Colonic mucosa (tissue), 4 donors: ENCODE data around the gene CBARP. TPM values are rescaled to one million over a fixed set of nuclear protein-coding genes. Genes with fewer than 3 reads are reported as not detected.

Source experiments
- DNase-seq: peaks from one replicate; pipeline ENCODE4 v3.0.0-alpha.2; 2020
- H3K27ac ChIP-seq: fragments of 200-600 bp; one replicate; pipeline ENCODE4 v1.8.0; 2021
- H3K27me3 ChIP-seq: fragments of 200-600 bp; one replicate; pipeline ENCODE4 v1.8.0; 2021
- H3K36me3 ChIP-seq: fragments of 200-600 bp; one replicate; pipeline ENCODE4 v1.8.0; 2021
- H3K4me1 ChIP-seq: fragments of 200-600 bp; one replicate; pipeline ENCODE4 v1.8.0; 2021; ENCODE audit warnings: mild to moderate bottlenecking
- H3K4me3 ChIP-seq: fragments of 200-600 bp; one replicate; pipeline ENCODE4 v1.8.0; 2021
- H3K9ac ChIP-seq, 2 donors: one replicate each; pipeline ENCODE4 v1.7.0; 2013; ENCODE audit warnings: control low read depth in 2 of 2, low read depth in 2 of 2, low read length in 2 of 2
- H3K9me3 ChIP-seq: fragments of 200-600 bp; one replicate; pipeline ENCODE4 v1.8.0; 2021
- CTCF ChIP-seq: fragments of 200-600 bp; IDR thresholded peaks from one replicate; pipeline ENCODE4 v1.8.0; 2022; ENCODE audit warnings: antibody characterized with exemption, mild to moderate bottlenecking
- intact Hi-C: fragments of 100-400 bp; cut with DNase I; formaldehyde crosslinking; loops from one replicate; pipeline ENCODE4 v1.14.1; 2022
- total RNA-seq, 2 donors: library from RNA; stranded (reverse); fragmentation: NEBNext Ultra II Directional in 1 of 2; extraction: Animal tissue kit (Norgen Biotek cat#: 25700) in 1 of 2; gene quantifications; one replicate each; pipeline ENCODE4 v1.2.1, GENCODE V29; 2021
- donor health status: healthy.
- donor health status: DM: no; HTN: no; CAD: no.
- donor health status: DM: no; HTN: no; CAD: no.

Gene CBARP
- total RNA-seq, 2 donors from 2014 or later: 0.22 to 0.48 TPM

- Histone ChIP-seq H3K4me1 (peaks cover 32% of the 10 kb centered on the region), H3K27me3 (no peaks in the 10 kb centered on the region), H3K4me3 (no peak overlapping the region), H3K27ac (peak overlapping the region; percentile 91), H3K9me3 (no peaks in the 10 kb centered on the region), H3K9ac (peak overlapping the region in 1 of 2 donors; percentile 100), H3K36me3 (peaks cover 30% of the 10 kb centered on the region)
- no peak for TF ChIP-seq CTCF
- intact Hi-C loops: no loop called here
- DNase-seq: no peak
These were observed 19.8 kb upstream of the CBARP start for GRCh38 chr19:1257475-1258162.

DNA sequence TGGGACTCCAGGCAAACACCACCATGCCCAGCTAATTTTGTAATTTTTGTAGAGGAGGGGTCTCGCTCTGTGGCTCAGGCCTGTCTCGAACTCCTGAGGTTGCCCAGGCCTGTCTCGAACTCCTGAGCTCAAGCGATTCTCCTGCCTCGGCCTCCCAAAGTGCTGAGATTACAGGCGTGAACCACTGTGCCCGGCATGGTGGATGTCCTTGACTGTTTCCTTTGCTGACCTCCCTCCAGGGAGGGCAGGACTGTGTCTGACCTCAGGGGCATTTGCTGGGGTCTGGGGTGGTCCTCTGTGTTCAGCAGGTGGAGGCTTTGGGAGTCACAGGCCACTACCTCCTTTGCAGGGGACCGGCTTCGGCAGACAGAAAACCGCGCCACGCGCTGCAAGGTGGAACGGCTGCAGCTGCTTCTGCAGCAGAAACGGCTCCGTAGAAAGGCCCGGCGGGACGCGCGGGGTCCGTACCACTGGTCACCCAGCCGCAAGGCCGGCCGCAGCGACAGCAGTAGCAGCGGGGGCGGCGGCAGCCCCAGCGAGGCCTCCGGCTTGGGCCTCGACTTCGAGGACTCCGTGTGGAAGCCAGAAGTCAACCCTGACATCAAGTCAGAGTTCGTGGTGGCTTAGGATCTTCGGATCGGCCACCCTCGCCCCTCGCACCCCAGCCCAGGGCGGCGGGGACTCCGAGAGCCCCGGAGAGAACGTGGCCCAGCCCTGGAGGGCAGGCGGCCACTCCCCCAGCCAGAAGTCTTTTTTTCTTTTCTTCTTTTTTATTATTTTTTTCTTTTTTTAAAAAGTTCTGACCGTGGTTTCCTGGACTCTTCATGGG, 19.1 kb upstream of the CBARP start:
- intact Hi-C loops: no loop called here
- Histone ChIP-seq H3K9ac (no peak overlapping the region), H3K36me3 (peaks cover 30% of the 10 kb centered on the region), H3K4me1 (peaks cover 31% of the 10 kb centered on the region), H3K27me3 (no peaks in the 10 kb centered on the region), H3K4me3 (no peak overlapping the region), H3K27ac (peak overlapping the region; percentile 1), H3K9me3 (no peaks in the 10 kb centered on the region)
- TF ChIP-seq CTCF: no peak
- DNase-seq: no peak

DNA sequence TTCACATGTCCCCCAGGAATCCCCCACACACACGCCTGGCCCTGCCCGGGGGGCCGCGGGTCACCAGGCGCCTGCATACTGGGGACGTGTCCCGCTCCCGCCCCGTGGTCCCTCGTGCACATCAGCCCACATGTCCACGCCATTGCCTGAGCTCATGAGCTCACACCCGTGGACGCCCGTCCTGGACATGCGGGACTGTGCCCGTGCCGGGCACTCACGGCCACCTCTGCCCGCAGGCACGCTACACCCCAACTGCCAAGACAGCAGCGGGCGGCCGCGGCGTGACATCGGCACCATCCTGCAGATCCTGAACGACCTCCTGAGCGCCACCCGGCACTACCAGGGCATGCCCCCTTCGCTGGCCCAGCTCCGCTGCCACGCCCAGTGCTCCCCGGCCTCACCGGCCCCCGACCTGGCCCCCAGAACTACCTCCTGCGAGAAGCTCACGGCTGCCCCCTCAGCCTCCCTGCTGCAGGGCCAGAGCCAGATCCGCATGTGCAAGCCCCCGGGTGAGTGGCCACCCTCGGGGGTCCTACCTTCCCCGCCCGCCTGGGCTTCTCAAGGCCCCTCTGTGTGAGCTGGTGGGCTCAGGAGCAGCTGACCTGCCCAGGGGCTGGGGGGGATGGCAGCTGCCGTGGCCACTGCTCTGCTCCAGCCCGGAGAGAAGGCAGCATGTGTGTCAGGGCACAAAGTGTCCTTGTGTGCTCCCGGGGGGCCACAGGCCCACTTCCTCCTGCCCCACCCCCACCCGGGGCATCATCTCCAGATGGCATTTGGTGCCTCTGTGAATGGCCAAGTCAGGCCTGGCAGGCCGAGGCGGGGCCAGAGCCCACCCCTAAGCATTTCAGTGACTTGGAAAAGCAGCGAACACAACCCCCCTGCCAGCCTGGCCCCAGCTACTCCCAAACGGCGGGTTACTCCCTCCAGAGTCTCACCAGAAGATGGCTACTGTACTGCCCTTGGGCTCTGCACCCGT, 17.7 kb upstream of the CBARP start:
- peak overlapping the region; percentile 99 for H3K27ac ChIP-seq
- H3K4me3 ChIP-seq: no peak overlapping the region
- H3K4me1 ChIP-seq: peaks cover 30% of the 10 kb centered on the region
- no peaks in the 10 kb centered on the region for H3K27me3 ChIP-seq
- H3K36me3 ChIP-seq: peaks cover 30% of the 10 kb centered on the region
- H3K9me3 ChIP-seq: no peaks in the 10 kb centered on the region
- H3K9ac ChIP-seq: peak overlapping the region in 1 of 2 donors; percentile 2
- intact Hi-C loops: no loop called here
- TF ChIP-seq CTCF: no peak
- DNase-seq: no peak

- DNase-seq: no peak
- intact Hi-C loops: no loop called here
These were observed 16.9 kb upstream of the CBARP start for GRCh38 chr19:1254530-1255185.

More at GRCh38 chr19:1254530-1255185, 16.9 kb upstream of the CBARP start:
- Histone ChIP-seq H3K9me3 (no peaks in the 10 kb centered on the region), H3K27me3 (no peaks in the 10 kb centered on the region), H3K4me1 (peaks cover 22% of the 10 kb centered on the region), H3K27ac (peak overlapping the region; percentile 99), H3K4me3 (peak overlapping the region; percentile 85), H3K36me3 (peaks cover 30% of the 10 kb centered on the region), H3K9ac (peak overlapping the region; percentile 78 to 99)
- TF ChIP-seq CTCF: no peak
